ENCODE results near the gene CSTPP1.
A peak's percentile ranks its signal among the peaks of the same experiment; 100 is the strongest.

The CSTPP1 gene

DNA sequence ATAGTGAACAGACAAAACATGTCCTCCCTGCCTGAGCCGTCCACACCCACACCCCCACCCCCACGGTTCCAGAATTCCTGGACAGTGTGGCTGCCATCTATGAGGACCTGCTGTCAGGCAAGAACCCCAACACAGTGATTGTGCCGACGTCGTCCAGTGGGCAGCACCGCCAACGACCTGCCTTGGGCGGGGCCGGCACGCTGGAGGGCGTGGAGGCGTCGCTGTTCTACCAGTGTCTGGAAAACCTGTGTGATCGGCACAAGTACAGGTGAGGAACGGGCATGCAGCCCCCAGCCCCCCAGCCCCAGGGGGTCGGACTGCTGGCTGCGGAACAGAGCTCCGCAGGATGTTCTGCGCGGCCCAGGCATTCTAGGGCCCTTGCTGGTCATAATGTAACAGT, 220.4 kb downstream of the CSTPP1 start:
- H3K27me3 ChIP-seq (ENCODE audit: low read depth), result no peaks in the 10 kb centered on the region
- no peak overlapping the region for H3K4me3 ChIP-seq
- no peaks in the 10 kb centered on the region for H3K4me1 ChIP-seq
- no peak for DNase-seq (ENCODE audit: low spot score in 2 of 2)
- H3K36me3 ChIP-seq (replicated peaks), result peaks cover 10% of the 10 kb centered on the region; the same call in 1 of the 2 replicates
- H3K9me3 ChIP-seq, result no peaks in the 10 kb centered on the region
- in situ Hi-C loops (cut with MboI; ENCODE audit: low sequenced_read_pairs), result loop anchor here (10.0 kb wide), 1 partner anchor 242 kb away; the partner anchor contains the start of gene LRP4

DNA sequence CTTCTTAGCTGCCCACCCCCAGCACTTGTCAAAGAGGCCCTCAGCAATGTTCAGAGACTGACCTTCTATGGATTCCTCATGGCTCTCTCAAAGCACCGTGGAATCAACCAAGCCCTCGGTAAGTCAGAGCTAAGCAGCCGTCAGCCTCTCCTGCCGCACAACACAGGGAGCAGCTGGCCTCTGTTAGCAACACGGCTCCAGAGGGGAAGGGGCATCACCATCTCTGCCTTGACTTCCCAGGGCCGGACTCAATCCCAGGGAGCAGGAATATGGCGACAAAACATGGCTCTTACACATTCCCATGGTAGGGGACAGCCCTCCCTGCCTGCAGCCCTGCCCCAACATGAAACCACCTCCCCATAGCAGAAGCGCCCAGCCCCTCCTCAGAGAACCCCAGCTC, 221.2 kb downstream of the CSTPP1 start:
- H3K4me1 ChIP-seq, result no peaks in the 10 kb centered on the region
- no peaks in the 10 kb centered on the region for H3K27me3 ChIP-seq (ENCODE audit: low read depth)
- DNase-seq (ENCODE audit: low spot score in 2 of 2), result no peak
- peaks cover 13% of the 10 kb centered on the region; the same call in 1 of the 2 replicates for H3K36me3 ChIP-seq (replicated peaks)
- no peak overlapping the region for H3K4me3 ChIP-seq
- in situ Hi-C loops (cut with MboI; ENCODE audit: low sequenced_read_pairs), result loop anchor here (10.0 kb wide), 1 partner anchor 243 kb away; the partner anchor contains the start of gene LRP4
- H3K9me3 ChIP-seq, result no peaks in the 10 kb centered on the region

DNA sequence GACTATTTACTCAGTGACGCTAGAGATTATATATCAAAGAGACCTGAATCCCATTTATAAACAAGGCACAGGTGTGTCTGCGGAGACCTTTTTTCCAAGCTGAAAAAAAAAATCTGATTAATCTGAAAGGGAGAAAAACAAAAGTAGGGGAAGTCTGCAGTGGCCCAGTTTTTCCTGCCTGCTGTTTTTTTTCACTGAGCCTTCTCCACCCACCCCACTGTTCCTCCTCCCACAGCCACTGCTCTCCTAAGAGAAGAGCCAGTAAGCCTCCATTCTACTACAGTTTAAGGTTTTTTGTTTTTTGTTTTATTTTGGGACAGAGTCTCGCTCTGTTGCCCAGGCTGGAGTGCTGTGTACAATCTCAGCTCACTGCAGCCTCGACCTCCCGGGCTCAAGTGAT, 221.7 kb downstream of the CSTPP1 start:
- Histone ChIP-seq H3K4me3 (no peak overlapping the region), H3K4me1 (no peaks in the 10 kb centered on the region), H3K27me3 (ENCODE audit: low read depth) (no peaks in the 10 kb centered on the region), H3K9me3 (no peaks in the 10 kb centered on the region), H3K36me3 (replicated peaks) (peaks cover 13% of the 10 kb centered on the region; the same call in 1 of the 2 replicates)
- no peak for DNase-seq (ENCODE audit: low spot score in 2 of 2)
- in situ Hi-C loops (cut with MboI; ENCODE audit: low sequenced_read_pairs), result loop anchor here (10.0 kb wide), 1 partner anchor 243 kb away; the partner anchor contains the start of gene LRP4

DNA sequence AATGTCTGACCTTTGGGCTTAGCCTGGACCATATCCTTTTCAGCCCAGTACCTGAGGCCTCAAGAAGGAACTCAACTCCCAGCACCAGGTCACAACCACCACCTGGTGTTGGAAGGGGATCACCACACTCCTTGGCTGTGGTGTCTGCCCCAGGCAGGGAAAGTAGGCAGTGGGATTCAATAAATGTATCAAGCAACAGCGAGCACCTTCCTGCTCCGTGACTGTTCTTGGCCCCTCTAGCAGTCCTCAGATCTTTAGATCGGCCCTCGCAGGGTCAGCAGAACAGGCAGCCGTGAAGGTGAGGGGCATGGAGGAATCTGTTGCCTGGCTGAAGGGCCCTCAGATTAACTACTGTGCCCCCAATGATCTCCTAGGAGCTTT, 224.2 kb downstream of the CSTPP1 start:
- H3K9me3 ChIP-seq, result no peaks in the 10 kb centered on the region
- no peak for DNase-seq (ENCODE audit: low spot score in 2 of 2)
- H3K4me3 ChIP-seq, result no peak overlapping the region
- H3K27me3 ChIP-seq (ENCODE audit: low read depth), result no peaks in the 10 kb centered on the region
- H3K4me1 ChIP-seq, result no peaks in the 10 kb centered on the region
- H3K36me3 ChIP-seq (replicated peaks), result peaks cover 36% of the 10 kb centered on the region
- in situ Hi-C loops (cut with MboI; ENCODE audit: low sequenced_read_pairs), result loop anchor here (5.0 kb wide), 1 partner anchor 273 kb away; no protein-coding TSS in a partner anchor

DNA sequence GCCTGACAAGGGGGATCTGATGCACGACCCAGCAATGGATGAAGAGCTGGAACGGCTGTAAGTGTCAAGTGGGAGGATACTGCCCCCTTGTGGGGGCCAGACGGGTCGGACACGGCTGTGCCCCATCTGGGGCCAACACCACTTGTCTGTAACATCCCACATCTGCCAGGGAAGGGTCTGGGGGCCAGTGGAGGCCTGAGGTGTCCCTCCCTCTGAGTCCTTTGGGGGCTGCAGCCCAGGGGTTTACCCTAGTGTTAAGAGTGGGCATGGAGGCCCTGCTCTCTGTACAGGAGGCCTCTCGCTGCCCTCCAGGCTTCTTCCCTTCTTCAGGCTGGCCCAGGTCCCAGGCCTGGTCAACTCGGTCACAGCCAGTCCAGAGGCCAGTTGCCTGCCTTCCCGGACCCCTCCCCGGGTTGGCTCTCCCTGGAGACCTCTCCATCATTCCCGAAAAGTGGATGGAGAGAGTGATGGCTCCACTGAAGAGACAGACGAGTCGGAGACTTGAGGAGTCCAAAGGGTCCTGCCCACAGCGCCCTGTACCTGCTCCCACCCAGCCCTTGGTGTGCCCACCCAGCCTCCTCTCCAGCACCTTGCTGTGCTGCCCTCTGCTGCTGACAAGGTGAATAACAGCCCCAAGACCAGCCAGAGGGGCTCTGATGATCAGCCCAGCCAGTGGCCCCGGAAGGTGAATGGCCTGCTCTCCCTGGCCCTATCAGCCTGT, 224.7 kb downstream of the CSTPP1 start:
- Histone ChIP-seq H3K36me3 (replicated peaks) (peaks cover 42% of the 10 kb centered on the region), H3K9me3 (no peaks in the 10 kb centered on the region), H3K4me1 (no peaks in the 10 kb centered on the region), H3K4me3 (no peak overlapping the region), H3K27me3 (ENCODE audit: low read depth) (no peaks in the 10 kb centered on the region)
- in situ Hi-C loops (cut with MboI; ENCODE audit: low sequenced_read_pairs), result loop anchor here (5.0 kb wide), 1 partner anchor 274 kb away; no protein-coding TSS in a partner anchor
- peak; percentile 57 to 81 for DNase-seq (ENCODE audit: low spot score in 2 of 2)

DNA sequence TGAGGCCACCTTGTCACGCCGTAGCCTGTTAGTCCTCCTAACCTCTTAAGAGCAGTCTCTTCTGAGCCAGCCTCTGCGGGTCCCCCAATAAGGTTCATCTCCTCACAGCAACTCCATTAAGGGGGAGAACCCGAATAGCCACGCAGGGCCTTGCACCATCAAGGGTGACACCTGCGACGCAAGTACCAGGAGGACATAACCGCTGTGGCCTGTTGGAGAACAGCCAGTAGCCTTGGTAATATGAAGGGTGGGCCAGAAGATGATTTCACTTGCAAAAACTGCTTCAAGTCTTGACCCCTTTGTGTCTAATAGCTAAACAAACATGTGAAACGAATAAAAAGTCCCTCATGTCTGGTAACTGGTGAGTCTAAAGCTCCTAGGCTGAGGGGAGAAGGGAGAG, 225.3 kb downstream of the CSTPP1 start:
- H3K4me3 ChIP-seq, result no peak overlapping the region
- no peak for DNase-seq (ENCODE audit: low spot score in 2 of 2)
- in situ Hi-C loops (cut with MboI; ENCODE audit: low sequenced_read_pairs), result loop anchor here (5.0 kb wide), 1 partner anchor 275 kb away; no protein-coding TSS in a partner anchor
- no peaks in the 10 kb centered on the region for H3K9me3 ChIP-seq
- H3K27me3 ChIP-seq (ENCODE audit: low read depth), result no peaks in the 10 kb centered on the region
- peaks cover 48% of the 10 kb centered on the region for H3K36me3 ChIP-seq (replicated peaks)
- no peaks in the 10 kb centered on the region for H3K4me1 ChIP-seq

DNA sequence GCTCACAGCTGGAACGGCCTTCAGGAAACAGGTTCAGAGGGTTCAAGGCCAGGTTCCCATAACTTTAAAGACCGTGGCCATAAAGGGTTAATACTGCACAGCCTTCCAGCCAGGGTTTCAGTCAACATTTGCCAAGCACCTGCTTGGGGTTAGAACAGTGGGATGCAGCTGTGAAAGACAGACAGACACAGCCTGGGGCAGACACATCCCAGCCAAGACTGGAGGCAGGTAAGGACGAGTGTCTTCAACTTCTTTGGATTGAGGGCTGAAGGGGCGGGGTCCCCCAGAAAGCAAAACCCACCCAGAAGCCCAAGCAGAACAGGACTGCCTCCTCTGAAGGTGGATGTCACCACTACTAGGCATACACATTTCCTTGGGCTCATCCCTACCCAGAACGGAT, 225.9 kb downstream of the CSTPP1 start:
- no peaks in the 10 kb centered on the region for H3K27me3 ChIP-seq (ENCODE audit: low read depth)
- H3K9me3 ChIP-seq, result no peaks in the 10 kb centered on the region
- H3K36me3 ChIP-seq (replicated peaks), result peaks cover 53% of the 10 kb centered on the region
- H3K4me3 ChIP-seq, result no peak overlapping the region
- no peak for DNase-seq (ENCODE audit: low spot score in 2 of 2)
- no peaks in the 10 kb centered on the region for H3K4me1 ChIP-seq
- in situ Hi-C loops (cut with MboI; ENCODE audit: low sequenced_read_pairs), result loop anchor here (5.0 kb wide), 1 partner anchor 275 kb away; no protein-coding TSS in a partner anchor

DNA sequence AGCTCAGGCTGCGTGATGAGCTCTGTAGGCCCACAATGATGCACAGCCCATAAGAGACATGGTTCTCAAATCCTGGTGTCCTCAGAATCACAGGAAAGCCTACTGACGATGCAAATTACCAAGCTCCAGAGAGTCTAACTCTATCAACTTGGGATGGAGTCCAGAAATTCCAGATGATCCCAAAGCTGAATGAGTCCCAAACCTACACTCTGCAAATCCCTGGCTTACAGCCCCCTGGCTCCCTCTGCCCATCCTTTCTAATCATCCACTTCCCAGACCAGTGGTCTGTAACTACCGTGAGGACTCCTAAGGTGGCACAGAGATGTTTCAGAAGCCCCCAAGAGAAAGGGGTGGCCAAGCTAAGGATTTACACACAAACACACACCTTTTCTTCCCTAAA, 226.6 kb downstream of the CSTPP1 start:
- in situ Hi-C loops (cut with MboI; ENCODE audit: low sequenced_read_pairs), result loop anchor here (5.0 kb wide), 1 partner anchor 276 kb away; no protein-coding TSS in a partner anchor
- no peak overlapping the region for H3K4me3 ChIP-seq
- no peak for DNase-seq (ENCODE audit: low spot score in 2 of 2)
- H3K4me1 ChIP-seq, result no peaks in the 10 kb centered on the region
- no peaks in the 10 kb centered on the region for H3K9me3 ChIP-seq
- no peaks in the 10 kb centered on the region for H3K27me3 ChIP-seq (ENCODE audit: low read depth)
- H3K36me3 ChIP-seq (replicated peaks), result peaks cover 58% of the 10 kb centered on the region

DNA sequence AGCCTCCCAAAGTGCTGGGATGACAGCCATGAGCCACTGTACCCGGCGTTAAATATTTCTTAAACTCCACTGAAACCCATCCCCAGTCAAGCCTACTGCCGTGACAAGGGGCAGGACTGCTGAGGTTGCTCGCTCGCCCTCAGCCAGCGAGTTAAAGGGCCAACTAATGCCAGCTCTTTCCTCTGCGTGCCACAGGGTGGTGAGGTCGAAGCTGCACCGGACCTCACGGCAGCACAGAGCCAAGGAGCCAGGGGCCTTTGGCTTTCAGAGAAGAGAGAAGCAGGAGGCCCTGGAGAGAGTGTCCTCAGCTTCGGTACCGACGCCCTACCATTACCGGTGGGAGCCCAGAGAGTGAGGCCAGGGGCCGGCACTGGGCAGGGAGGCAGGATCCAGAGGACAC, 227.3 kb downstream of the CSTPP1 start:
- H3K36me3 ChIP-seq (replicated peaks), result peaks cover 65% of the 10 kb centered on the region
- no peak overlapping the region for H3K4me3 ChIP-seq
- in situ Hi-C loops (cut with MboI; ENCODE audit: low sequenced_read_pairs), result loop anchor here (5.0 kb wide), 1 partner anchor 277 kb away; no protein-coding TSS in a partner anchor
- no peaks in the 10 kb centered on the region for H3K27me3 ChIP-seq (ENCODE audit: low read depth)
- DNase-seq (ENCODE audit: low spot score in 2 of 2), result no peak
- H3K4me1 ChIP-seq, result no peaks in the 10 kb centered on the region
- no peaks in the 10 kb centered on the region for H3K9me3 ChIP-seq

DNA sequence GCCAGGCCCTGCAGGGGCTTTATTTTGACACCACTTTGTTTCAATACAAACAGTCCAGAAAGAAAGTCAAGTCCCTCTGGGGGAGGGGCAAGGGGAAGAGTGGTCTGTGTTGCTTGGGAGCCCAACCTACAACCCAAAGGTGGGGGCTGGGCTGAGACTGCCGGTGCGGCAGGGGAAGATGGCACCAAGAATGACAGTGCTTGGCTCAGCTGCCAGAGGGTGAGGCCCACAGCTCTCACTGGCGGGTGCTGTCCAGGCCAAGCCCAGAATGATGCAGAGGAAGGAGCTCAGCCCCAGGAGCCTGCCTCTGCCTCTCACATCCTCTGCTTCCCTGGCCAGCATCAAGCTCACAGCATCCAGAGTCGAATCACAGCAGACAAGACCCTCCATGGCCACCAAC, 227.8 kb downstream of the CSTPP1 start:
- no peaks in the 10 kb centered on the region for H3K4me1 ChIP-seq
- no peaks in the 10 kb centered on the region for H3K27me3 ChIP-seq (ENCODE audit: low read depth)
- no peak overlapping the region for H3K4me3 ChIP-seq
- no peaks in the 10 kb centered on the region for H3K9me3 ChIP-seq
- no peak for DNase-seq (ENCODE audit: low spot score in 2 of 2)
- in situ Hi-C loops (cut with MboI; ENCODE audit: low sequenced_read_pairs), result loop anchor here (5.0 kb wide), 1 partner anchor 277 kb away; no protein-coding TSS in a partner anchor
- peaks cover 65% of the 10 kb centered on the region for H3K36me3 ChIP-seq (replicated peaks)

DNA sequence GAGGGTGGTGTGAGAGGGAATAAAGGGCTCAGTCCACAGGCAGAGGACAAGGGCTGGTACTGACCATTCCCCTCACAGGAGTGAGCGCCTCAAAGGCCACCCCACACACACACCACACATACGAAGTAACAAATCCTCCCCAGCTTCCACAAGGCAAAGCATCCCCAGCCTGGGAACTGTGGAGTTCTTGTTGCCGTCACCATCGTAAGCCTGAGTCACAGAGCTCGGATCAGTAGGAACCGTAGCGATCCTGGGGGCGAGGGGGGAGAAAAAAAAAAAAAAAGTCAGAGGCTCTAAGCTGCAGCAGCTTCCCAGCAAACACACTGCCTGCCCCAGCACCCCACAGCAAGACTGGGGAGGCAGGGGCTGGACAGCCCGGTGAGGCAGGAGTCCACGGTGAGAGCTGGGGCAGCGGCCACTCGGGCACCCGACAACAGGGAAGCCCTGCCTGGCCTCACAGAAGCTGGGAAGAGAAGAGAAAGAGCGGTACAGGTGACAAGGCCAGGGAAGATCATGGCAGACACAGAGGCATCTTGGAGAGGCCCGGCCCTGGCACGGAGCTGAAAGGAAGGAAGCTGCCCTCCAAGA, 228.8 kb downstream of the CSTPP1 start:
- DNase-seq (ENCODE audit: low spot score in 2 of 2), result no peak
- H3K4me1 ChIP-seq, result no peaks in the 10 kb centered on the region
- H3K27me3 ChIP-seq (ENCODE audit: low read depth), result no peaks in the 10 kb centered on the region
- no peak overlapping the region for H3K4me3 ChIP-seq
- H3K9me3 ChIP-seq, result no peaks in the 10 kb centered on the region
- H3K36me3 ChIP-seq (replicated peaks), result peaks cover 73% of the 10 kb centered on the region
- in situ Hi-C loops (cut with MboI; ENCODE audit: low sequenced_read_pairs), result no loop called here

DNA sequence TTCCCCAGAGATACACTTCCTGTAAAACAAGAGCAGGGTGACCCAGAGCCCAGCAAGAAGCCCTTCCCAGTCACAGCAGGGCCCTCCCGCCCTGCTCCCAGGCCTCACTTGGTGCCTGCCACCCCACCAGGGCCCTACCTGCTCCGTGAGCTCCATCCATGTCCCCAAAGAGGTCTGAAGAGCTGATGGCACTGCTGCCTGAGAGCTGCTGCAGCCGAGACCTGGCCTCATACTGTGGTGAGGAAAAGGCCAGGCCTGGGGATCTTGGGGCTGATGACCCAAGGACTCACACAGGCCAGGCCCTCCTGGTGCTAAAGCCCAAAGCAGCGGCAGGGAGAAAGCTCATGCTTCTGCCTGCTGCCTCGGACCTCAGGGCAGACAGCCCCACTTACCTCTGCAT, 229.8 kb downstream of the CSTPP1 start:
- in situ Hi-C loops (cut with MboI; ENCODE audit: low sequenced_read_pairs), result no loop called here
- H3K36me3 ChIP-seq (replicated peaks), result peaks cover 78% of the 10 kb centered on the region
- DNase-seq (ENCODE audit: low spot score in 2 of 2), result no peak
- no peaks in the 10 kb centered on the region for H3K4me1 ChIP-seq
- no peak overlapping the region for H3K4me3 ChIP-seq
- no peaks in the 10 kb centered on the region for H3K27me3 ChIP-seq (ENCODE audit: low read depth)
- no peaks in the 10 kb centered on the region for H3K9me3 ChIP-seq

DNA sequence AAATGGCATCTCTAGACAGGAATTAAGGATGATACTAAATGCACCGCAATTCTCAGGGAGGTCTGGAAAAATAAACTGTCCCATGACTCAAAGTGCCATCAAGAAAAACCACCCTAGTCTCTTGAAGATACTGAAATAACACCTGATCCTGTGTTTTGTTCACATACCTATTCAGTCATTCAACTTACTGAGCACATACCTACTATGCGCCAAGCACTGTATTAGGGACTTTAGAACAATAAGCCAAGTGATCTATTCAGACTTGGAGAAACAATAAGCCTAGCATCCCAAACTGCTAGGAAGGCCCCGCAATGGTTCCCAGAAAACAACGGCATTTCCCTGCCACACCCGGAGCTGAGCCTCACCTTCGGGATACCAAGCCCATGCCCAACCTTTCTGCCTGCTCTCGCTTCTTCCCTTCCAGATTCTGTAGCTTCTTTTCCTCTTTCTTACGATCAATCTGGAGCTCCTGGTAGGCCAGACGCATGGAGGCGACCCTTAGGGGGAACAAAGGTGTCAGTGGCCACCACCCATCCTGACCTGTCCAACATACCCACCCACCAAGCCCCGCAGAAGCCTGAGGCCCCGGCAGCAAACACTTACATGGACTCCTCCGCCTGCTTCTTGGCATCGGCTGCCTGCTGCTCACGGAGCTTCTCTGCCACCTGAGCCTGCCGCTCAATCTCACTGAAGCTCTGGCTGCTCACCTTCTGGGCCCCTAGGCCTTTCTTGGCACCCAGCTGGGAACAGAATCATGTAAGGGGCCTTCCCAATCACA, 234.7 kb downstream of the CSTPP1 start:
- no peak overlapping the region for H3K4me3 ChIP-seq
- H3K27me3 ChIP-seq (ENCODE audit: low read depth), result no peaks in the 10 kb centered on the region
- peaks cover 2% of the 10 kb centered on the region; the same call in 1 of the 2 replicates for H3K4me1 ChIP-seq
- H3K36me3 ChIP-seq (replicated peaks), result peaks cover 83% of the 10 kb centered on the region
- H3K9me3 ChIP-seq, result no peaks in the 10 kb centered on the region
- in situ Hi-C loops (cut with MboI; ENCODE audit: low sequenced_read_pairs), result no loop called here
- DNase-seq (ENCODE audit: low spot score in 2 of 2), result no peak

Data from HAP-1 (cell line).